Stimulated activated CD8-positive, alpha-beta memory T cell treated with anti-CD3 and anti-CD28 coated beads, Interleukin-7, amount 100 ng/mL, for 1 hour (primary cell): ENCODE measurements around the gene ZNF878.

Source experiments
- DNase-seq, 2 donors: peaks; one replicate each; pipeline ENCODE4 v3.0.0-alpha.2; 2020; ENCODE audit warnings: low read depth in 2 of 2

ZNF878 gene

GRCh38 chr19:12034620-12035019 lies 18.1 kb downstream of the ZNF878 start:
- no peak for DNase-seq

GRCh38 chr19:12034198-12034597 lies 18.6 kb downstream of the ZNF878 start:
- DNase-seq: no peak

GRCh38 chr19:12015753-12016116 lies 37.0 kb downstream of the ZNF878 start:
- no peak for DNase-seq

- DNase-seq: no peak
Measured at GRCh38 chr19:12015015-12015752, 37.6 kb downstream of the ZNF878 start.

GRCh38 chr19:12000152-12000981 lies 52.4 kb downstream of the ZNF878 start:
- no peak for DNase-seq

GRCh38 chr19:11995174-11995573 lies 57.6 kb downstream of the ZNF878 start:
- DNase-seq: no peak
